RKO (cell line): ENCODE measurements around the gene HOTAIR.

Experiments
- DNase-seq: peaks from one replicate; pipeline ENCODE4 v3.0.0-alpha.2; 2016; ENCODE audit warnings: low spot score

The HOTAIR gene

GRCh38 chr12:53948650-53949593 is 25.8 kb downstream of the HOTAIR start:
- no peak for DNase-seq

- no peak for DNase-seq
These were observed 27.0 kb downstream of the HOTAIR start for GRCh38 chr12:53947743-53948142.

- no peak for DNase-seq
These were observed 29.6 kb downstream of the HOTAIR start for GRCh38 chr12:53944907-53945847.

GRCh38 chr12:53944209-53944608 is 30.5 kb downstream of the HOTAIR start:
- DNase-seq: no peak

- no peak for DNase-seq
These were observed 32.2 kb downstream of the HOTAIR start for GRCh38 chr12:53942467-53942997.

- DNase-seq: no peak
These were observed 33.0 kb downstream of the HOTAIR start for GRCh38 chr12:53941750-53942149.

- no peak for DNase-seq
These were observed 33.6 kb downstream of the HOTAIR start for GRCh38 chr12:53941187-53941586.

- DNase-seq: no peak
These were observed 34.2 kb downstream of the HOTAIR start for GRCh38 chr12:53940443-53941014.

- DNase-seq: no peak
These were observed 35.3 kb downstream of the HOTAIR start for GRCh38 chr12:53939141-53940108.

GRCh38 chr12:53938326-53939140 is 36.2 kb downstream of the HOTAIR start, which contains the start of gene HOXC13:
Gene HOXC13, plus strand, starts transcription at chr12:53938831. Its CDS starts 76 bp downstream, at chr12:53938907.
- DNase-seq: peak; percentile 22

GRCh38 chr12:53937596-53938325 is 37.0 kb downstream of the HOTAIR start:
- DNase-seq: no peak

- no peak for DNase-seq
These were observed 37.7 kb downstream of the HOTAIR start for GRCh38 chr12:53937099-53937498.

- DNase-seq: no peak
These were observed 39.1 kb downstream of the HOTAIR start for GRCh38 chr12:53935383-53936341.

GRCh38 chr12:53932915-53933314 is 41.8 kb downstream of the HOTAIR start:
- DNase-seq: no peak

GRCh38 chr12:53931844-53932581 is 42.7 kb downstream of the HOTAIR start:
- no peak for DNase-seq

GRCh38 chr12:53930591-53931255 is 44.0 kb downstream of the HOTAIR start:
- DNase-seq: no peak

GRCh38 chr12:53929527-53929926 is 45.2 kb downstream of the HOTAIR start:
- no peak for DNase-seq
